ENCODE results near the gene NRXN2.

Gene NRXN2

GRCh38 chr11:64719406-64719805 is 3.6 kb downstream of the NRXN2 start:
- peaks cover 79% of the 10 kb centered on the region for H3K27me3 ChIP-seq (ENCODE audit: control insufficient read depth, low read length)
- no peak overlapping the region for H3K27ac ChIP-seq (ENCODE audit: low read depth, low read length)
- TF ChIP-seq EZH2phosphoT487 (IDR thresholded peaks at IDR 0.05; ENCODE audit: borderline replicate concordance, low read length) (no peak), CTCF (IDR thresholded peaks at IDR 0.05; ENCODE audit: low read depth, low read length, poor library complexity, severe bottlenecking) (no peak)

GRCh38 chr11:64718780-64719124 is 4.2 kb downstream of the NRXN2 start:
- Histone ChIP-seq H3K79me2 (ENCODE audit: control insufficient read depth, low read length) (no peaks in the 10 kb centered on the region), H3K4me3 (ENCODE audit: low read length) (no peak overlapping the region), H3K4me2 (ENCODE audit: low read length) (no peak overlapping the region), H3K27me3 (ENCODE audit: control insufficient read depth, low read length) (peaks cover 85% of the 10 kb centered on the region), H3K27ac (ENCODE audit: low read depth, low read length) (no peak overlapping the region), H4K20me1 (ENCODE audit: control insufficient read depth, insufficient read depth, low read depth, low read length) (no peaks in the 10 kb centered on the region), H3K9me3 (ENCODE audit: control insufficient read depth, insufficient read depth, low read length) (no peaks in the 10 kb centered on the region), H3K36me3 (ENCODE audit: control insufficient read depth, low read length) (no peaks in the 10 kb centered on the region), H3F3A (ENCODE audit: control insufficient read depth, insufficient read depth) (0 out of 2 replicates have a peak, but pooled peaks cover 3% of the 10 kb centered on the region), H3K4me1 (ENCODE audit: control insufficient read depth, low read length) (peaks cover 21% of the 10 kb centered on the region), H3K9me2 (replicated peaks; ENCODE audit: control insufficient read depth, low read length) (no peaks in the 10 kb centered on the region)
- no peak for TF ChIP-seq CTCF (IDR thresholded peaks at IDR 0.05; ENCODE audit: low read depth, low read length, poor library complexity, severe bottlenecking)
- no peak for TF ChIP-seq EZH2phosphoT487 (IDR thresholded peaks at IDR 0.05; ENCODE audit: borderline replicate concordance, low read length)

More at GRCh38 chr11:64719406-64719805, 3.6 kb downstream of the NRXN2 start:
- H3F3A ChIP-seq (ENCODE audit: control insufficient read depth, insufficient read depth), result 0 out of 2 replicates have a peak, but pooled peaks cover 3% of the 10 kb centered on the region
- no peaks in the 10 kb centered on the region for H3K36me3 ChIP-seq (ENCODE audit: control insufficient read depth, low read length)
- no peak overlapping the region for H3K4me3 ChIP-seq (ENCODE audit: low read length)
- no peaks in the 10 kb centered on the region for H4K20me1 ChIP-seq (ENCODE audit: control insufficient read depth, insufficient read depth, low read depth, low read length)
- no peak overlapping the region for H3K4me2 ChIP-seq (ENCODE audit: low read length)
- no peaks in the 10 kb centered on the region for H3K9me3 ChIP-seq (ENCODE audit: control insufficient read depth, insufficient read depth, low read length)
- H3K4me1 ChIP-seq (ENCODE audit: control insufficient read depth, low read length), result peaks cover 27% of the 10 kb centered on the region
- no peaks in the 10 kb centered on the region for H3K79me2 ChIP-seq (ENCODE audit: control insufficient read depth, low read length)
- H3K9me2 ChIP-seq (replicated peaks; ENCODE audit: control insufficient read depth, low read length), result no peaks in the 10 kb centered on the region

- no peak overlapping the region for H3K4me2 ChIP-seq (ENCODE audit: low read length)
- no peak overlapping the region for H3K27ac ChIP-seq (ENCODE audit: low read depth, low read length)
- no peak for TF ChIP-seq CTCF (IDR thresholded peaks at IDR 0.05; ENCODE audit: low read depth, low read length, poor library complexity, severe bottlenecking)
- no peak for TF ChIP-seq EZH2phosphoT487 (IDR thresholded peaks at IDR 0.05; ENCODE audit: borderline replicate concordance, low read length)
- 0 out of 2 replicates have a peak, but pooled peaks cover 3% of the 10 kb centered on the region for H3F3A ChIP-seq (ENCODE audit: control insufficient read depth, insufficient read depth)
- H3K9me2 ChIP-seq (replicated peaks; ENCODE audit: control insufficient read depth, low read length), result no peaks in the 10 kb centered on the region
- no peaks in the 10 kb centered on the region for H3K9me3 ChIP-seq (ENCODE audit: control insufficient read depth, insufficient read depth, low read length)
- H3K36me3 ChIP-seq (ENCODE audit: control insufficient read depth, low read length), result no peaks in the 10 kb centered on the region
- H3K27me3 ChIP-seq (ENCODE audit: control insufficient read depth, low read length), result peaks cover 86% of the 10 kb centered on the region
- H3K4me3 ChIP-seq (ENCODE audit: low read length), result no peak overlapping the region
- H3K4me1 ChIP-seq (ENCODE audit: control insufficient read depth, low read length), result peaks cover 16% of the 10 kb centered on the region
- no peaks in the 10 kb centered on the region for H3K79me2 ChIP-seq (ENCODE audit: control insufficient read depth, low read length)
- no peaks in the 10 kb centered on the region for H4K20me1 ChIP-seq (ENCODE audit: control insufficient read depth, insufficient read depth, low read depth, low read length)
Observed at GRCh38 chr11:64718084-64718779, 4.8 kb downstream of the NRXN2 start.
